Colon (tissue), 2 donors: ENCODE data around the gene OVCA2.

Experiments used
- FAIRE-seq: peaks from 2 replicates; lab custom pipeline; 2012; peaks lifted over from hg19 to GRCh38; lab: Jason Lieb, UNC
- donor health status: control.
- donor health status: control.

Gene OVCA2

DNA sequence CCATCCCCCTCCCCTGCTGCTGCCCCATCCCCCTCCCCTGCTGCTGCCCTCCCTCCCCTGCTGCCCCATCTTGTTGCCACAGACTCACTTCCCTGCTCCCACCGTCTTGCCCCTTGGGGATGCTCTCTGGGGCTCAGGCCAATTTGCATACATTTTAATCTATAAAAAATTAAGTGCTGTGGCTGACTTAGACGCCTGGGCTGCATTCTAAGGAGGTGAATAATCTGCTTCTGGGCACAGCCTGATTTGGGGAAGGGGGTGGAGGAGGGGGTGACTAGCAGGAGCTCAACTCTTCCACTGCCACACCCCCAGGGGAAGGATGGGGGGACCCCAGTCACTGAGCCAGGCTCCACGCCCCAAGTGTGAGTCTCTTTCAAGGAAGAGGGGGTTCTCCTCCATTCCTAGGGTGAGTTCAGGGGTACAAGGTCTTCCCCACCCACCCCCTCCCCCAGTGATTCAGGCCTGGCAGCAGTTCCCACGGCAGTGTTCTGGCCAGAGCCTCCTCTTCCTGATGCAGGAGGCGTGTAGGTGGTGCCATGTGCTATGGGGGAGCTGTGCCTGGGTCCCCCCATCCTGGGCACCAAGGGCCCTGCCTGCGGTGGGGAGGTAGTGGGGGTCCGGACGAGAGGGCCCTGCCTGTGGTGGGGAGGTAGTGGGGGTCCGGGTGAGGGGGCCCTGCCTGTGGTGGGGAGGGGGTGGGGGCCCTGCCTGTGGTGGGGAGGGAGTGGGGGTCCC lies 6.8 kb upstream of the OVCA2 start:
- no peak for FAIRE-seq

DNA sequence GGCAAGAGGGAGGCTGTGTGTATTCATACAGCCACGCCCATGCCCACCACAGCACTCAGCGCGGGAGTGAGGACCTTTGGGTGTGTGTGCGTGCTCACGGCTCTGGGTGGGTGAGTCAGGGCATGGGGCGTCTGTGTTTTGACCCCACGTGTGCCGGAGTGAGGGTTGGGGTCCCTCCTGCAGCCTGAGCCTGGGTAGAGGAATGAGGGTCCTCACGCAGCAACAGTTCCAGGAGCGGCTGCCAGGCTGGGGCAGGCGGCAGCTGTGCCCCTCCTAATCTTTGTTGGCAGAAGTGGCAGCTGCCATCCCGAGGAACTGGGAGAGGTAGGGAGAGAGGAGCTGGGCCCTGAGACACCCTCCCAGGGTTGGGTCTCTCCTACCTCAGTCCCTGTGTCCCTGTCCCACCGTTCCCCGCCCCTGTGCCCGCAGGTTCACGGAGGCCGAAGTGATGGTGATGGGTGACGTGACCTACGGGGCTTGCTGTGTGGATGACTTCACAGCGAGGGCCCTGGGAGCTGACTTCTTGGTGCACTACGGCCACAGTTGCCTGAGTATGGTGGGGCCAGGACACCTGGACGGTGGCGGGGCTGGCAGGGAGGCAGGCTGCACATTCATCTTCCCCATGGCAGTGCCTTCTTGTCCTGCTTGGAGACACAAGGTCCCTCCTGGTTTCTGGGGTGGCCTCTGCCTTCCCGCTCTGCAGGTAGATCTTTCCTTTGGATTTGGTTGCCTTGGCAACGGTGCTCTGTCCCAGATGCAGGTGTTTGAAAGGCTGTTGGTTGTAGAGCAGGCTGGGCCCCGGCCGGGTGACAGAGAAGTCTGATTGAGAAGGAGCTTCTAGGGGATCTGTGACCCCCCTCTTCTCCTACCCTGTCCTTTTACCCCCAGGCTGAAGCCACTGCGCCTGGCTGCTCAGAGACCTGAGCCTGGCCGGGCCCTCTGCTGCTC lies 6.0 kb upstream of the OVCA2 start:
- no peak for FAIRE-seq

DNA sequence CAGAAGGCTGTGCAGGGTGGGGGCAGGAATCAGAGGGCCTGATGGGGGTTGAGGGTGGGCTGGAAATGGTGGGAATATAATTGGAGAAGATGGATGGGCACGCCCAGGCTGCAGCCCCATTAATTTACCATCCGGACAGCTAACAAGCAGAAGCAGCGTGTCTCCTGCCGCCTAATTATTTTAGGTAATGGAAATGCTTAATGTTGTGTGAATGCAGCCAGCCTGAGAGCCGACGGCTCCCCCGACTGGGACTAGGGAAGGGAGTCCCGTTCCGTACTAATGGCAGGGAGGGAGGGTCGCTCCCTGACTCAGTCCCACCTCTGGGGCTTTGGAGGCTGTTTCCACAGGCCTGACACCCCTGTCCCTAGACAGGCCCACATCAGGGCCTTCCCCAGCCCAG lies 4.7 kb upstream of the OVCA2 start:
- FAIRE-seq: no peak

DNA sequence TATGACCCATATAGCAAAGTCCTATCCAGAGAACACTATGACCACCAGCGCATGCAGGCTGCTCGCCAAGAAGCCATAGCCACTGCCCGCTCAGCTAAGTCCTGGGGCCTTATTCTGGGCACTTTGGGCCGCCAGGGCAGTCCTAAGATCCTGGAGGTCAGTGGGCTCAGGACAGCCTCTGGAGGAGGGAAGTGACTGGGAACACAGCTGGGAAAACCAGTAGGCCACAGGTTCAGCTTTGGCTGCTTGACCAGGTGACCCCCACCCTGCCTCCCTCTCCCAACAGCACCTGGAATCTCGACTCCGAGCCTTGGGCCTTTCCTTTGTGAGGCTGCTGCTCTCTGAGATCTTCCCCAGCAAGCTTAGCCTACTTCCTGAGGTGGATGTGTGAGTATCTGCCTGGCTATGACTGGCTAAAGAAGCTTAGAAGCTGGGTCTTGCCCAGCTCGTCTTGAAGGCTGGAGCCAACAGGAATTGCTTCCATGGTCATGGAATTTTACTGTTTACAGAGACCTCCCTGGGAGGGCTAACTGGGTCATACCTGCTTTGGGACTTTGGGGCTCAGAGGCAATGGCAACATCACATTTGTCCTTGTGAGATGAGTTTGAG lies 1.5 kb upstream of the OVCA2 start:
- no peak for FAIRE-seq

DNA sequence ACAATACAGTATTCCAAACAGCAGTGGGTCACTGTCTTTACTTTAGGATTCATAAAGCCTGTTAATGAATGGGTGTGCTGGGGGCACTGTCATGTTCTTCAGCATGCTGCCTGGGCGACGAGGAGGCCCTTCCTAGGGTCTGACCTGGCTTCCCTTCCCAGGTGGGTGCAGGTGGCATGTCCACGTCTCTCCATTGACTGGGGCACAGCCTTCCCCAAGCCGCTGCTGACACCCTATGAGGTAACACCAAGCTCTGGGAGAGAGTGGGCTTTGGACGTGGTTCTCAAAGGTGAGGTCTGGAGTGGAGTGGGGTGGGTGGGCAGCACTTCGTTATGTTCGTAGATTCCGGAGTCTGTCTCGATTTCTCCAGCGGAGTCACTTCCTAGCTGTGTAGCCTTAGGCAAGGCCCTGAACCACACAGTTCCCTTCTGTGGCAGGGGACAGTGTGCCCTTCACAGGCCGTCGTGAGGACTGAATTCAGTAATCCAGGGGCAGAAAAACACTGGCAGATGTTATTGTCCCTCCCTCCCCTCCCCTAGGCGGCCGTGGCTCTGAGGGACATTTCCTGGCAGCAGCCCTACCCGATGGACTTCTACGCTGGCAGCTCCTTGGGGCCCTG lies 771 bp upstream of the OVCA2 start:
- no peak for FAIRE-seq

DNA sequence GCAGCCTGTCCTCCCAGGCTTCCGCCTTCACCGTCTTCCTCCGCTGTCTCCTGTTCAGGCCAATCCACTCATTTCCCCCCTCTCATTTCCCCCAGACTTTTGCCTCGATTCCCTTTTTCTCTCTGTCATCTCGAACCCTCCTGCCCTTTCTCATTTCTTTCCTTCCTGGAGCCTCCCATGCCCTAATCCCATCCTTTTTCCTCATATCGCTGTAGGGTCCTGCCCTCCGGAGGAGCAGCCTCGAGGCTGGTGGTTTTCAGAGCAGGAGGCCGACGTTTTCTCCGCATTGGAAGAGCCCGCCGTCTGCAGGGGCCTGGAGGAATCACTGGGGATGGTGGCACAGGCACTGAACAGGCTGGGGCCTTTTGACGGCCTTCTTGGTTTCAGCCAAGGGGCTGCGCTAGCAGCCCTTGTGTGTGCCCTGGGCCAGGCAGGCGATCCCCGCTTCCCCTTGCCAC lies 597 bp downstream of the OVCA2 start:
- no peak for FAIRE-seq

DNA sequence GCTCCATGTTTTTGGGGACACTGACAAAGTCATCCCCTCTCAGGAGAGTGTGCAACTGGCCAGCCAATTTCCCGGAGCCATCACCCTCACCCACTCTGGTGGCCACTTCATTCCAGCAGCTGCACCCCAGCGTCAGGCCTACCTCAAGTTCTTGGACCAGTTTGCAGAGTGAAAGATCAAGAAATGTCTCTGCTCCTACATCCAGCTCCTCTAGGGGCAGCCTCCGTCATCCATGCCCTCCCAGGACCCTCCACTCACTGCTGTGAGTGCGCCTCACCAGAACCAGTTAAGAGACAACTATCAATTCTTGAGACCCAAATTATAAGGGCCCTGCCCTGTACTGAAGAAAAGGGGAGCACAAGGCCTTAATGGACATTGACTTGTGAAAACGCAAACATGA lies 1.1 kb downstream of the OVCA2 start:
- FAIRE-seq: no peak

DNA sequence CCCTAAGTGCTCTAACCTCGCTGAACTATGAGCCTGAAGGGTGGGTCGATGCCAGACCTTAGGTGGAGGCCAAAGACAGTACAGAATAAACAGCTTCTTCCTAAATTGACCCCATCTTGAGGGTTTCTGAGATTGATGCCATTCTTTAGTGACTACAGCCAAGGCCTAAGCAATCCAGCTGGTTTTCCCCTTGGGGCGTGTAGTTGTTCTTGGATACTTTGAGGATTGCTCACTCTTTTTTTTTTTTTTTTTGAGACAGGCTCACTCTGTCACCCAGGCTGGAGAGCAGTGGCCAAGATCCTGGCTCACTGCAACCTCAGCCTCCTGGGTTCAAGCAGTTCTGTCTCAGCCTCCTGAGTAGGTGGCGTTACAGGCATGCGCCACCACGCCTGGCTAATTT lies 2.0 kb downstream of the OVCA2 start:
- FAIRE-seq: no peak

DNA sequence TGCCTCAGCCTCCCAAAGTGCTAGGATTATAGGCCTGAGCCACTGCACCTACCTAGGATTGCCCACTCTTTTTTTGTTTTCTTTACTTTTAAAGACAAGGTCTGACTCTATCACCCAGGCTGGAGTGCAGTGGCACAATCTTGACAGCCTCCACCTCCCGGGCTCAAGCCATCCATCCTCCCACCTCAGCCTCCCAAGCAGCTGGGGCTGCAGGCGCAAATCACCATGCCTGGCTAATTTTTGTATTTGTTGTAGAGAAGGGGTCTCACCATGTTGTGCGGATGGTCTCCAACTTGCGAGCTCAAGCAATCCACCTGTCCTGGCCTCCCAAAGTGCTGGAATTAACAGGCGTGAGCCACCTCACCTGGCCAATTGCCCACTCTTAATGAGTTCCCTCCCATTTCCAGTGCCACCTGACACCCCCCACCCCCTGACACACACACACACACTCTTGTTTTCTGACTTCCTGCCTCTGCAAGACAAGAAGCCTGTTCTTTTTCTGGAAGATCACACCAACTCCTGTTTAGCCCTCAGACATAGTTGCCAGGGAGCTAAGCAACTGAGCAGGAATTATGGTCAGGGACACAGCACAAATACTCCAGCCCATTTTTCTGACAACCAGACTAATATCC lies 2.6 kb downstream of the OVCA2 start:
- FAIRE-seq: no peak

DNA sequence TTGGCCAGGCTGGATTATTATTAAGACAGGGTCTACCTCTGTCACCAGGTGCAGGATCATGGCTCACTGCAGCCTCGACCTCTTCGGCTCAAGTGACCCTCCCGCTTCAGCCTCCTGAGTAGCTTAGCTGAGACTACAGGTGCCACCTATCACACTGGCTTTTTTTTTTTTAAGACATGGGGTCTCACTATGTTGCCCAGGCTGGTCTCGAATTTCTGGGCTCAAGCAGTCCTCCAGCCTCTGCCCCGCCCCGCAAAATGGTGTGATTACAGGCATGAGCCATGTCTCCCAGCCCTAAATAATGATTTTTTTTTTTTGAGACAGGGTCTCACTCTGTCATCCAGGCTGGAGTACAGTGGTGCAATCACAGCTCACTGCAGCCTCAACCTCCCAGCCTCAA lies 5.8 kb downstream of the OVCA2 start:
- no peak for FAIRE-seq

DNA sequence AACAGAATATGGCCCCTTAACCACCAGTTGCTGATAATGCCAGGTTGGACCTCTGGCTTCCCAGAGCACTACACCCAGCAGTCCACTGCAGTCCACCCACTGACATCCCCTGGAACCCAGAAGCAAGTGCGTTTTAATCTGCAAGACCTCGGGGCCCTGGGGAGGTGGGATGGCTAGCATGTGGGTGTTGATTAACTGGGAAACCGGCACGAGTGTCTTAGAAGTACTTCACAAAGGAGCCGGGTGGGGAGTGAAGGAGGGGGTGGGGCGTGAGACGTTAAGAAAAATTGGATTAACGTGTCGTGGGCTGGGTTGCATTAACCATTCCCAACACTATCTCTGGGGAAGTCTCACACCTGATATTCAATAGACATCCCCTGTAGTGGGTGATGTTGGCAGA lies 7.0 kb downstream of the OVCA2 start:
- no peak for FAIRE-seq

DNA sequence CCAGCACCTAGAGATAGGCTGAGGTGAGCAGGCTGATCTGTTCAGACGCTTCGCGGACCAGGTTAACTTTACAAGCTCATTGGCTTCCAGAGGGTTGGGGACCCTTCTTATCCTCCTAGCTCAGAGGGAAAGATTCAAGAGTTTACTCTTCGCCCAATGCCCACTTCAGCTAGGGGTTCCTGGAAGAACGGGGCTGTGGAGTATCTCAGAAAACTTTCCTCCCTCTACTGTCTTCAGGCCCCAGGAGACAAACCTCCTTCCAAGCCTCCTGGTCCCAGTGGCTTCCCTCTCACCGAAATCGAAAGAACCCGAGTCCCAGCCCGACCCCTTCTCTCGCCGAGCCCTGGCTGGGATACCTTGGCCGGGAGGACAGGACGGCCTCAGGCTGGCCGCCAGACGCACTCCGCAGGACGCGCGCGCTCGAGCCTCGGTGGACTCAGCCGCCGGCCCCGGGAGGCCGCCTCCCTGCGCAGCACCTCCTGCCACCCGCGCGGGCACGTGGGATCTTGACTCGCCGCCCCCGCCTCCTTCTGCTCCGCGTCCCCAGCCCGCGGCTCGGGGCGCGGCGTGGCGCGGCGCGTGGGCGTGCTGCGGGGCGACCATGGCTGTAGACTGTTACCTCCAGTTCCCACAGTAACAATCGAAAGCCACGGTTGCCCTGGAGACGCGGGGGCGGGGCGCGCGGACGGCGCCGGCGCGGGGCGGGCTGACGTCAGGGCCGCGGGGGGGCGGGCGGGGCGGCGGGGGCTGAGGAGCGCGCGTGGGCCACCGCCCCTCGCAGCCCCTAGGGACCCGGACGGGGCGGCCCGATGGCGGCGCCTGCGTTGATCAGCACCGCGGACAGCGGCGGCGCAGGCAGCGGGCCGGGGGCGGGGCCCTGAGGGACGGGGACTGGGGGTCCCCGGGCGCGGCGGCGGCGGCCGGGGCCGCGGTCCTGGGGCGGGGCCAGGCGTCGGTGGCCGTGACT lies 7.8 kb downstream of the OVCA2 start:
- FAIRE-seq: no peak

DNA sequence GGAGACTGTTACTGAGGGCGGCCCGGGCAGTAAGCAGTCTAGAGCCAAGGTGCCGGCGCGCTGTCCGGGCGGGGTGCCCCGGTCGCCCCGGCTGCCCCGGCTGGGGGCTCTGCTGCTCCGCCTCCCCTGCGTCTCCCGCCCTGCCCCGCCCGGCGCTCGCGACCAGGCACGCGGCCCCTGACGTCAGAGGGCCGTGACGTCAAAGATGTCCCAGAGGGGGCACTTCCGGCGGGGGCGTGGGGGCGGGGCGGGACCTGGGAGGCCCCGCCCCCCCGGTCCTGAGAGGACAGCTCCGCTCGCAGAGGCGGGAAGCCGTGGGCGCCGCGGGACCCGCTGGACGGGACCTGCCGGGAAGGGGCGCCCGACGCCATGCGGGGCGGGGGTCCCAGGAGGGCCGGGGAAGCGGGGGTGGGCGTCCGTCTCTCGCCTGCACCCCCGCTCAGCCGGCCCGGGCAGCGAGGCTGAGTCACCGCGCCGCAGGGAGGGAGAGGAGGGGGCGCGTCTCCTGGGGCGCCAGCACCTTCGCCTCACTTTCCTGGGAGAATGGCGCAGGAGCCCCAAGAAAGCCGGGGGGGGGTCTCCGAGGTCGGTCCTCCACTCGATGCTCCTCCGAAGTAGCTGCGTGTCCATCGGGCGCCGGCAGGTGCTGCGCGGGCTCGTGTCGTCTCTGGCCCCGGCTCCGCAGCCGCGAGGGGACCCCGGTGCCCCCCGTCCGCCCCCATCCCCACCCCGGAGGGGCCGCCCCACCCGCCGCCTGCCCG lies 8.7 kb downstream of the OVCA2 start:
- no peak for FAIRE-seq

DNA sequence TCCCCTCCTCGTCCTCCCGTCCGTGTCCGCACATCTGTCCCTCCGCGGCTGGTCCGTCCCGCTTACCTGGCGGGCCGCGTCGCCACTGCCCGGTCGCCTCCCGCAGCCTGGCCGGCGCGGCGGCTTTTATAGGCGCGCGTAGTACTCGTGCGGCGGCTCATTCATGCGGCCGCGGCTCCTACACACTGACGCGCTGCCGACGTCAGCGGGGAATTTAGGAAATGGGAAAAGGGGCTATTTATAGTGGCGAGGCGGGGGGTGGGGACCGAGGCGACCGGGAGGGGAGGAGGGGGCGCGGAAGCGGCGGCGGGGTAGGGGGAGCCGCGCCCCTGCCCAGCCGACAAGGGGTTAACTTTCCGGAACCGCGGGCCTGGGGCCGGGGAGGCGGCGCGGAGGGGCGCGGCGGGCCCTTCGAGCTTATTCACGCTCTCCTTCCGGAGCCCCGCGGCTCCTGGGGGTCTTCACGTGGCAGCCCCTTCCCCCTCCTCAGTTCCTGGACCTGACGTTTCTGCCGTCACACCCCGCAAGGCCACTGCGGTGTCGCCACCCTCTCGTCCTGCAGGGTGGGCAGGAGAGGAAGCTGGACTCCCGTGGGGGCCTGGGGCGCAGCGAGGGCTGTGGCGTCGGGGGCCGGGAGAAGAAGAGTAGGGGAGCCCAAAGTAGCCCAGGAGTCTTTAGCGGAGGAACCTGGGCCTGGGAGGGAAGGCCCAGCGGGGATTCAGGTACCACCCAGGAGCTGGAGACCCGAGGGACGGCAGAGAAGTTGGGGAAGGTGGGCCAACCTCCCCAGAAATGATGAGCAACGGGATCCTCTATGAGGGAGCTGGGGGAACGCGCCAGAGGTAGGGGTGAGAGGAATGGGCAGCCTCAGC lies 9.5 kb downstream of the OVCA2 start:
- no peak for FAIRE-seq

DNA sequence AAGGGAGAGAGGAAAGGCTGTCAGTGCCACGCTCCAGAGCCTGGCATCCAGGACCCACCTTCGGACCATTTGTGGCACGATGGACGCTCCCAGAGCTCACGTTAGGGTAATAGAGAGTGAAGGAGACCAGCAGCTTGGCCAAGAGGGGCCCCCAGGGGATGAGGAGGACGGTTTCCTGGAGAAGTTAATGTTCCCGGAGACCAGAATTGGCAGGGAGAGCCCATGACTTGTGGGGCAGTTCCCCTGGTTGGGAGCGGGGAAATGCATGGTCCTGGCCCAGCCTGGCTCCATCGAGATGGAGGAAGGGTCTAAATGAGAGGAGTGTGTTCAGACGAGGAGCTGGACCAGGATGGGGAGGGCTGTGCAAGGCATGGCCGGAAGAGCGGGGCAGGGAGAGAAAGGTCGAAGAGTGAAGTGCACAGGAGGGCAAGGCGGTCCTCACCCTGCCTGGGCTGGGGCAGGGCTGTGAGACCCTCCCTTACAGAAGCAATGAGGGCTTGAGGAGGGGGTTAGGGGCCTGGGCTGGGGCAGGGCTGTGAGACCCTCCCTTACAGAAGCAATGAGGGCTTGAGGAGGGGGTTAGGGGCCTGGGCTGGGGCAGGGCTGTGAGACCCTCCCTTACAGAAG lies 10.2 kb downstream of the OVCA2 start:
- no peak for FAIRE-seq

DNA sequence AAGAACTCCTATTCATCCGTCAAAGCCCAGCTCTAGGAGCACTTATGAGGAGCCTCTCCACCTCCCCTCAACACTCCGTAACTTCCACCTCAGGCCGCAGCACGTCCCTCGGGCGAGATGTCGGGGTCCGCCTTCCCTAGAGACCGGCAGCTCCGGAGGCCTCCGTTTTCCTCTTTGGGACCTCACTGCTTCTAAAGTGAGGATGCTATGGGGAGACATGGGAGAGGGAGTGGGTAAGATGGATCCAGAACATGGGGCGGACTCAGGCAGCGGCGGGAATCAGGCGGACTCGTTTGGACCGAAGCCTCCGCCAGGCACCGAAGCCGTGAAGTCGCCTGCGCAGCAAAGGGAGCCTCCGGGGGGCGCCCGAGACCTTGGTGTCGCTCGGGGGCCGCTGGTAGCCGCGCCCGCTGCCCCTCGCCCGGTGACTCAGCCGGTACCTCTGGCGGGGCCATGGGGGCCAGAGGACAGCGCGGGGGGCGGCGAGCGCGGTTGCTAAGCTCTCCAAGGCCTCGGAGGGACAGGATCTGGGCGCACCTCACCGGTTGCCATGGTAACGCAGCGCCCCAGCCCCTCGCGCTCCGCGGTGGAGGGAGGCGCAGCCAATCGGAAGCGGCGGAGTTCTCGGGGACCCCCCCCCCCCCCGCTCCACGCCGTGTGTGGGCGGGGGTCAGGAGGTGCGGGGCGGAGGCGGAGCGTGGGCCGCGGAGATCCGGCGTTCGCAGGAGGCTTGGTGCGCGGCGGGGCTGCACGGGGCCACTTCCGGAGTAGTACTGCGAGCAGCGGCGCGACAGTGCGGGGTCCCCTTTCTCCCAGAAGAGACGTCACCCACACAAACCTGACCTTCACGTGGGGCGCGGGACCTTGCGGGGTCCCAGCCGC lies 11.8 kb downstream of the OVCA2 start:
- no peak for FAIRE-seq

DNA sequence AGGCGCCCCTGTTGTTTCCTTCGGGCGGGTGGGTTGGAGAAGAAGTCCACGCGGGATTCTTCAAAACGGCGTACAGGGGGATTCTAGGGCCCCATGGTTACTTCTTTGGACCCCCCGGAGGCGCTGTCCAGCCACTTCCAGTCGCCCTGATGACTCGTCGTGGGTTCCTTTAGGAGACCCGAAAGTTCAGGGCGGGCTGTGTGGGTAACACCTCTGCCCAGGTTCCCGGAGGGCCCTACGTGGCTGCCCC lies 12.4 kb downstream of the OVCA2 start:
- FAIRE-seq: no peak
